DMS153 treated with DMSO at 0.1 percent for 48 hours (cell line): ENCODE results near the gene CARMIL3.
"Not testable (repeated sequence)": the region's sequence is repeated elsewhere in the genome, so short reads cannot be mapped to it uniquely, and the experiment has no call there.

Source experiments
- DNase-seq: peaks from one replicate; lab custom pipeline; 2025; ENCODE audit not compliant: unreplicated experiment; lab: John Stamatoyannopoulos, UW

CARMIL3 gene

GRCh38 chr14:24038686-24039085 lies 13.1 kb upstream of the CARMIL3 start:
- no peak for DNase-seq

GRCh38 chr14:24040692-24041091 lies 11.1 kb upstream of the CARMIL3 start:
- no peak for DNase-seq

- no peak for DNase-seq
Observed at GRCh38 chr14:24042746-24043145, 9.1 kb upstream of the CARMIL3 start.

- DNase-seq, result not testable (repeated sequence)
Observed at GRCh38 chr14:24049002-24049401, 2.8 kb upstream of the CARMIL3 start.

GRCh38 chr14:24050753-24051152 lies 1.1 kb upstream of the CARMIL3 start:
- not testable (repeated sequence) for DNase-seq

- peak; percentile 69 for DNase-seq
Observed at GRCh38 chr14:24051176-24051788, 527 bp upstream of the CARMIL3 start.

GRCh38 chr14:24052656-24053547 lies 1.1 kb downstream of the CARMIL3 start:
- DNase-seq, result no peak

- no peak for DNase-seq
Observed at GRCh38 chr14:24053548-24054323, 1.9 kb downstream of the CARMIL3 start.

GRCh38 chr14:24054324-24054641 lies 2.5 kb downstream of the CARMIL3 start:
- DNase-seq, result no peak

- no peak for DNase-seq
Observed at GRCh38 chr14:24054646-24055045, 2.8 kb downstream of the CARMIL3 start.

- DNase-seq, result no peak
Observed at GRCh38 chr14:24055971-24056799, 4.4 kb downstream of the CARMIL3 start.

GRCh38 chr14:24056800-24057184 lies 5.0 kb downstream of the CARMIL3 start:
- no peak for DNase-seq

GRCh38 chr14:24057271-24057670 lies 5.5 kb downstream of the CARMIL3 start:
- DNase-seq, result no peak

- no peak for DNase-seq
Observed at GRCh38 chr14:24057867-24058259, 6.1 kb downstream of the CARMIL3 start.

GRCh38 chr14:24058260-24058950 lies 6.6 kb downstream of the CARMIL3 start:
- DNase-seq, result peak; percentile 31

- no peak for DNase-seq
Observed at GRCh38 chr14:24058951-24059475, 7.2 kb downstream of the CARMIL3 start.

GRCh38 chr14:24059841-24060388 lies 8.1 kb downstream of the CARMIL3 start:
- DNase-seq, result no peak

- no peak for DNase-seq
Observed at GRCh38 chr14:24060443-24060842, 8.6 kb downstream of the CARMIL3 start.

GRCh38 chr14:24060984-24061913 lies 9.4 kb downstream of the CARMIL3 start:
- no peak for DNase-seq
